Activated gamma-delta T cell treated with anti-CD3 and anti-CD28 coated beads, Interleukin-2, amount 50 U/mL, for 16 hours (primary cell): ENCODE results near the gene APPL1.
A peak's percentile ranks its signal among the peaks of the same experiment; 100 is the strongest.

Source experiments
- DNase-seq: peaks from one replicate; pipeline ENCODE4 v3.0.0-alpha.2; 2020; ENCODE audit warnings: low read depth

APPL1 gene

GRCh38 chr3:57227204-57227929 lies at the start of gene APPL1:
APPL1 (plus strand) TSS chr3:57227729; CDS start chr3:57227884, 155 bp downstream.
- DNase-seq, result peak; percentile 76

- no peak for DNase-seq
Measured at GRCh38 chr3:57179580-57180410, 47.7 kb upstream of the APPL1 start.

- no peak for DNase-seq
Measured at GRCh38 chr3:57184526-57184925, 43.0 kb upstream of the APPL1 start.

- DNase-seq, result no peak
Measured at GRCh38 chr3:57192028-57192427, 35.5 kb upstream of the APPL1 start.

GRCh38 chr3:57194641-57195040 lies 32.9 kb upstream of the APPL1 start:
- DNase-seq, result no peak

GRCh38 chr3:57199895-57200297 lies 27.6 kb upstream of the APPL1 start, which contains the start of gene HESX1:
HESX1 (minus strand) TSS chr3:57199978; CDS start chr3:57199918, 60 bp downstream.
- DNase-seq, result no peak

- DNase-seq, result no peak
Measured at GRCh38 chr3:57206423-57206822, 21.1 kb upstream of the APPL1 start.

GRCh38 chr3:57221883-57222282 lies 5.6 kb upstream of the APPL1 start:
- no peak for DNase-seq

GRCh38 chr3:57224856-57225255 lies 2.7 kb upstream of the APPL1 start:
- no peak for DNase-seq

GRCh38 chr3:57226176-57226575 lies 1.4 kb upstream of the APPL1 start:
- DNase-seq, result no peak

- DNase-seq, result peak; percentile 11
Measured at GRCh38 chr3:57227930-57228751, 612 bp downstream of the APPL1 start.

- DNase-seq, result no peak
Measured at GRCh38 chr3:57230006-57230405, 2.5 kb downstream of the APPL1 start.

GRCh38 chr3:57233799-57234198 lies 6.3 kb downstream of the APPL1 start:
- DNase-seq, result no peak

- DNase-seq, result no peak
Measured at GRCh38 chr3:57234613-57235575, 7.4 kb downstream of the APPL1 start.

- DNase-seq, result no peak
Measured at GRCh38 chr3:57244946-57245345, 17.4 kb downstream of the APPL1 start.

- no peak for DNase-seq
Measured at GRCh38 chr3:57252404-57252803, 24.9 kb downstream of the APPL1 start.

- DNase-seq, result no peak
Measured at GRCh38 chr3:57256844-57257243, 29.3 kb downstream of the APPL1 start.

- DNase-seq, result no peak
Measured at GRCh38 chr3:57257678-57258077, 30.1 kb downstream of the APPL1 start.

- no peak for DNase-seq
Measured at GRCh38 chr3:57261119-57261518, 33.6 kb downstream of the APPL1 start.

- no peak for DNase-seq
Measured at GRCh38 chr3:57261929-57262328, 34.4 kb downstream of the APPL1 start.

GRCh38 chr3:57268416-57268815 lies 40.9 kb downstream of the APPL1 start:
- DNase-seq, result no peak
